Tibial artery (tissue), 4 donors: ENCODE data around the gene RABGAP1L.

ENCODE experiments used
- DNase-seq, 2 donors: peaks; one replicate each; pipeline ENCODE4 v3.0.0-alpha.2; 2019
- H3K27ac ChIP-seq, 2 donors: fragments of 200-600 bp; sonication (generic) in 1 of 2; 1 replicate in 1 of 2; 2 replicates in 1 of 2; pipeline ENCODE4 v1.5.1; 2018 to 2019; ENCODE audit warnings: mild to moderate bottlenecking in 1 of 2
- H3K27me3 ChIP-seq, 2 donors: fragments of 200-600 bp; sonication (generic) in 1 of 2; one replicate each; pipeline versions ENCODE4 v1.5.1 to v1.6.0; 2016 to 2019
- H3K36me3 ChIP-seq, 3 donors: fragments of 200-600 bp; sonication (generic) in 2 of 3; one replicate each; pipeline ENCODE4 v1.5.1; 2016 to 2019; ENCODE audit warnings: mild to moderate bottlenecking in 2 of 3
- H3K4me1 ChIP-seq, 4 donors: fragments of 200-600 bp; sonication (generic) in 2 of 4; 1 replicate in 3 of 4; 2 replicates in 1 of 4; pipeline ENCODE4 v1.5.1; 2016 to 2019
- H3K4me3 ChIP-seq, 2 donors: fragments of 200-600 bp; sonication (generic) in 1 of 2; 1 replicate in 1 of 2; 2 replicates in 1 of 2; pipeline ENCODE4 v1.5.1; 2018 to 2019; ENCODE audit warnings: mild to moderate bottlenecking in 2 of 2
- H3K9me3 ChIP-seq, 3 donors: fragments of 200-600 bp; sonication (generic) in 1 of 3; one replicate each; pipeline ENCODE4 v1.5.1; 2016 to 2019
- CTCF ChIP-seq, 2 experiments: fragments of 200-600 bp in 1 of 2; fragments of 450-650 bp in 1 of 2; IDR thresholded peaks; one replicate each; pipeline ENCODE4 v1.5.1; 2017 to 2019; ENCODE audit warnings: antibody characterized with exemption in 2 of 2, mild to moderate bottlenecking in 1 of 2, moderate library complexity in 1 of 2
- intact Hi-C: fragments of 100-400 bp; cut with DNase I; formaldehyde crosslinking; loops from one replicate; pipeline ENCODE4 v1.15.0; 2023; ENCODE audit warnings: low total_unique reads

RABGAP1L gene

GRCh38 chr1:174296309-174296708 lies 137.0 kb downstream of the RABGAP1L start:
- Histone ChIP-seq H3K4me3 (no peak overlapping the region), H3K36me3 (peaks cover 3 to 19% (median 4%) of the 10 kb centered on the region in 3 donors), H3K27me3 (no peaks in the 10 kb centered on the region), H3K27ac (no peak overlapping the region), H3K9me3 (peaks cover 0 to 7% (median 5%) of the 10 kb centered on the region in 3 donors), H3K4me1 (no peaks in the 10 kb centered on the region)
- intact Hi-C loops: no loop called here
- no peak for TF ChIP-seq CTCF (IDR thresholded peaks at IDR 0.05)
- no peak for DNase-seq

GRCh38 chr1:174297351-174297750 lies 138.0 kb downstream of the RABGAP1L start:
- H3K4me3 ChIP-seq: no peak overlapping the region
- no peaks in the 10 kb centered on the region for H3K4me1 ChIP-seq
- H3K36me3 ChIP-seq: peaks cover 0 to 19% (median 4%) of the 10 kb centered on the region in 3 donors
- H3K27ac ChIP-seq: no peak overlapping the region
- no peak for TF ChIP-seq CTCF (IDR thresholded peaks at IDR 0.05)
- intact Hi-C loops: no loop called here
- no peaks in the 10 kb centered on the region for H3K27me3 ChIP-seq
- H3K9me3 ChIP-seq: peaks cover 0 to 8% (median 6%) of the 10 kb centered on the region in 3 donors
- no peak for DNase-seq

- TF ChIP-seq CTCF (IDR thresholded peaks at IDR 0.05): no peak
- Histone ChIP-seq H3K27me3 (no peaks in the 10 kb centered on the region), H3K9me3 (peaks cover 0 to 9% (median 6%) of the 10 kb centered on the region in 3 donors), H3K4me1 (no peaks in the 10 kb centered on the region), H3K27ac (no peak overlapping the region), H3K4me3 (no peak overlapping the region), H3K36me3 (peaks cover 13 to 29% (median 15%) of the 10 kb centered on the region in 3 donors)
- intact Hi-C loops: no loop called here
- no peak for DNase-seq
These were observed 142.2 kb downstream of the RABGAP1L start for GRCh38 chr1:174301295-174302077.

- Histone ChIP-seq H3K4me1 (no peaks in the 10 kb centered on the region), H3K4me3 (no peak overlapping the region), H3K9me3 (peaks cover 0 to 25% (median 7%) of the 10 kb centered on the region in 3 donors), H3K36me3 (peaks cover 12 to 34% (median 21%) of the 10 kb centered on the region in 3 donors), H3K27me3 (no peaks in the 10 kb centered on the region), H3K27ac (no peak overlapping the region)
- no peak for TF ChIP-seq CTCF (IDR thresholded peaks at IDR 0.05)
- intact Hi-C loops: no loop called here
- DNase-seq: no peak
These were observed 149.3 kb downstream of the RABGAP1L start for GRCh38 chr1:174308604-174309003.

DNA sequence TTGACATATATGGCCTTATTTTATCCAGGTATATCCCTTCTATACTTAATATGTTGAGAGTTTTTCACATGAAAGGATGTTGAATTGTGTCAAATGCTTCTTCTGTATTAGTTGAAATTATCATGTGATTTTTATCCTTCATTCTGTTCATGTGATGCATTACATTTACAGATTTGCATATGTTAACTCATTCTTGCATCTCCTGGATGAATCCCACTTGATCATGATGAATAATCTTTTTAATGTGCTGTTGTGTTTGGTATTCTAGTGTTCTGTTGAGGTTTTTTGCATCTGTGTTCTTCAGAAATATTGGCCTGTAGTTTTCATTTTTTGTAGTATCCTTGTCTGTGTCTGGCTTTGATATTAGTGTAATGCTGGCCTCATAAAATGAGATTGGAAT lies 150.2 kb downstream of the RABGAP1L start:
- no peaks in the 10 kb centered on the region for H3K4me1 ChIP-seq
- DNase-seq: no peak
- H3K27ac ChIP-seq: no peak overlapping the region
- H3K4me3 ChIP-seq: no peak overlapping the region
- H3K9me3 ChIP-seq: peaks cover 0 to 32% (median 7%) of the 10 kb centered on the region in 3 donors
- no peaks in the 10 kb centered on the region for H3K27me3 ChIP-seq
- peaks cover 12 to 34% (median 21%) of the 10 kb centered on the region in 3 donors for H3K36me3 ChIP-seq
- intact Hi-C loops: no loop called here
- no peak for TF ChIP-seq CTCF (IDR thresholded peaks at IDR 0.05)
